ENCODE results near the gene NR1H4. TPM values are rescaled to one million over a fixed set of nuclear protein-coding genes. Genes with fewer than 3 reads are reported as not detected.

Gene NR1H4
- total and polyA plus RNA-seq, 9 of the 15 experiments (the other 6 are each of a cell fraction or from before 2014, with no cell fraction given) = 0.03 TPM; not detected in 8

GRCh38 chr12:100443434-100443833, 30.2 kb upstream of the NR1H4 start (continued):
- TF ChIP-seq MGA (IDR thresholded peaks at IDR 0.05) (no peak), MEF2D (tag; conservative IDR thresholded peaks at IDR 0.05; ENCODE audit: low read depth) (no peak), GTF2E2 (tag; IDR thresholded peaks at IDR 0.05) (no peak), NCOA2 (IDR thresholded peaks at IDR 0.05; ENCODE audit: partially characterized antibody in 2 of 2) (no peak), E2F3 (CRISPR knock-in tag; IDR thresholded peaks at IDR 0.05) (no peak), ZBTB7A (IDR thresholded peaks at IDR 0.05; ENCODE audit: borderline replicate concordance, control insufficient read depth, low read depth, low read length) (no peak)

All from K562 (cell line).